Mesendoderm (in vitro differentiated cells): Measurements from ENCODE around the gene PFKFB4.

ENCODE experiments used
- DNase-seq: peaks from one replicate; pipeline ENCODE4 v3.0.0; 2013
- H2AK5ac ChIP-seq: 2 replicates; pipeline ENCODE4 v1.6.1; 2013; ENCODE audit warnings: low read length, inconsistent platforms
- H2BK120ac ChIP-seq: 2 replicates; pipeline ENCODE4 v1.6.1; 2013; ENCODE audit warnings: low read depth, mild to moderate bottlenecking, low read length, moderate library complexity, mixed read lengths
- H2BK15ac ChIP-seq: replicated peaks from 2 replicates; pipeline ENCODE4 v1.6.1; 2013; ENCODE audit warnings: low read depth, mild to moderate bottlenecking, moderate library complexity
- H2BK5ac ChIP-seq: 2 replicates; pipeline ENCODE4 v1.6.1; 2013; ENCODE audit warnings: low read length, inconsistent platforms
- H3K18ac ChIP-seq: 2 replicates; pipeline ENCODE4 v1.6.1; 2013; ENCODE audit warnings: mild to moderate bottlenecking, low read length, mixed read lengths
- H3K23ac ChIP-seq: one replicate; pipeline ENCODE4 v1.6.1; 2013; ENCODE audit warnings: low read length
- H3K27ac ChIP-seq: 2 replicates; pipeline ENCODE4 v1.5.1; 2013; ENCODE audit warnings: low read depth, mild to moderate bottlenecking, inconsistent platforms, low read length, moderate library complexity
- H3K27me3 ChIP-seq: 2 replicates; pipeline ENCODE4 v1.6.1; 2013; ENCODE audit warnings: low read length, control low read depth, mild to moderate bottlenecking, inconsistent platforms; ENCODE audit not compliant: insufficient read depth, poor library complexity
- H3K36me3 ChIP-seq: 2 replicates; pipeline ENCODE4 v1.6.1; 2013; ENCODE audit warnings: low read length, inconsistent platforms; ENCODE audit not compliant: control insufficient read depth, insufficient read depth
- H3K4ac ChIP-seq: one replicate; pipeline ENCODE4 v1.6.1; 2013; ENCODE audit warnings: low read depth, mild to moderate bottlenecking, low read length, moderate library complexity
- H3K4me1 ChIP-seq: 2 replicates; pipeline ENCODE4 v1.6.1; 2013; ENCODE audit warnings: low read depth, low read length, inconsistent platforms; ENCODE audit not compliant: control insufficient read depth
- H3K4me2 ChIP-seq: 2 replicates; pipeline ENCODE4 v1.6.1; 2013; ENCODE audit warnings: low read length
- H3K4me3 ChIP-seq: 2 replicates; pipeline ENCODE4 v1.5.1; 2013; ENCODE audit warnings: mild to moderate bottlenecking, low read length
- H3K56ac ChIP-seq: one replicate; pipeline ENCODE4 v1.6.1; 2013; ENCODE audit warnings: low read length
- H3K79me1 ChIP-seq: 2 replicates; pipeline ENCODE4 v1.6.1; 2013; ENCODE audit warnings: low read length, inconsistent platforms
- H3K79me2 ChIP-seq: 2 replicates; pipeline ENCODE4 v1.6.1; 2013; ENCODE audit warnings: mild to moderate bottlenecking, low read length; ENCODE audit not compliant: control insufficient read depth, insufficient read depth
- H3K9ac ChIP-seq: 2 replicates; pipeline ENCODE4 v1.6.1; 2013; ENCODE audit warnings: low read length, inconsistent platforms
- H4K5ac ChIP-seq: one replicate; pipeline ENCODE4 v1.6.1; 2013; ENCODE audit warnings: low read length
- H4K8ac ChIP-seq: one replicate; pipeline ENCODE4 v1.6.1; 2013; ENCODE audit warnings: low read depth, mild to moderate bottlenecking, control low read depth, low read length, moderate library complexity
- WGBS: extraction: QIAGEN DNeasy Blood & Tissue Kit; methylation state at CpG from one replicate; pipeline ENCODE4 v1.1.7; 2013; ENCODE audit warnings: low lambda C conversion rate, missing lambda C conversion rate; ENCODE audit not compliant: insufficient coverage; ENCODE audit errors: extremely low coverage; 5-methylcytosine and 5-hydroxymethylcytosine counted together

Gene PFKFB4

DNA sequence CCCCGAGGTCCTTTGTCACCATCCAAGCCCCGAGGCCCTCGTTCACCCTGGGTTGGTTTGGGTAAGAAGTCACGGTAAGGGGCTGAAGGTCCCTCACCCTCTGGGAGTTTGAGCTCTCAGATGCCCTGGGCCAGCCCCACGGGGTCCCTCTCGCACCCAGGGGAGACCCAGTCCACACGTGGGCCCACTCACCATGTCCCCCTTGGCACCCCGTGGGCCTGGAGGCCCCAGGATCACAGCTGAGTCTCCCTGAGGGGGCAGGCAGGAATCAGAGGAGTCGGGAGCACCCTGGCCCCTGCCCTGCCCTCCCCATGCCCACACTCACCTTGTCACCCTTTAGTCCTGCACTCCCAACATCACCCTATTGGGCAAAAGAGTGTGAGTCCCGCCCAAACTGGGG lies 12.8 kb upstream of the PFKFB4 start:
- Histone ChIP-seq H3K9ac (no peak overlapping the region), H2AK5ac (no peak overlapping the region), H3K18ac (no peak overlapping the region), H4K8ac (no peak overlapping the region), H3K23ac (no peak overlapping the region), H3K4ac (no peak overlapping the region), H2BK120ac (no peak overlapping the region), H3K4me2 (no peak overlapping the region), H3K79me2 (no peaks in the 10 kb centered on the region), H2BK5ac (no peak overlapping the region), H3K79me1 (no peaks in the 10 kb centered on the region), H2BK15ac (no peak overlapping the region), H3K4me3 (no peak overlapping the region), H3K27me3 (no peaks in the 10 kb centered on the region), H3K56ac (no peak overlapping the region), H3K27ac (no peak overlapping the region), H3K4me1 (no peaks in the 10 kb centered on the region), H4K5ac (no peak overlapping the region), H3K36me3 (no peaks in the 10 kb centered on the region)
- no peak for DNase-seq
- WGBS: no CpG with 5 or more reads among the region's 10 CpGs

DNA sequence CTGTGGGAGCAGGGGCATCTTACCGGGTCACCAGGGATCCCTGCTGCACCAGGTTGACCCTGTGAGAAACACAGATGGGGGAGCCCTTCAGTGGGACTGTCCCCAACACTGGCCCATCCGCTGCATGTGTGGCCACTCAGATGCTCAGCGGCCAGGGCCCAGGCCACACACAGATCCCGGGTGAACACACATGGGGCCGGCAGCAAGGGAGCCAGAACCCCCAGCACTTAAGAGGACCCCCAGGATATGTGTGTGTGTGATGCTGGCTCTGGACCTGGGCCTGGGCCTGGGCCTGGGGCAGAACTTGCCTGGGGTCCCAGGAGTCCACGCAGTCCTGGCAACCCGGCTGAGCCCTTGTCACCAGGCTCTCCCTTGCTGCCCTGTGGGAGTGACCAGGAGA lies 11.9 kb upstream of the PFKFB4 start:
- no peak overlapping the region for H4K5ac ChIP-seq
- no peak for DNase-seq
- no CpG with 5 or more reads among the region's 7 CpGs for WGBS
- H3K36me3 ChIP-seq: no peaks in the 10 kb centered on the region
- no peak overlapping the region for H3K27ac ChIP-seq
- no peak overlapping the region for H2BK120ac ChIP-seq
- H4K8ac ChIP-seq: no peak overlapping the region
- H3K79me1 ChIP-seq: no peaks in the 10 kb centered on the region
- H3K4me1 ChIP-seq: no peaks in the 10 kb centered on the region
- H3K4me3 ChIP-seq: no peak overlapping the region
- H3K18ac ChIP-seq: no peak overlapping the region
- no peak overlapping the region for H2AK5ac ChIP-seq
- H3K79me2 ChIP-seq: no peaks in the 10 kb centered on the region
- H3K27me3 ChIP-seq: no peaks in the 10 kb centered on the region
- no peak overlapping the region for H3K9ac ChIP-seq
- no peak overlapping the region for H3K4ac ChIP-seq
- H3K23ac ChIP-seq: no peak overlapping the region
- H3K4me2 ChIP-seq: no peak overlapping the region
- no peak overlapping the region for H3K56ac ChIP-seq
- no peak overlapping the region for H2BK15ac ChIP-seq
- no peak overlapping the region for H2BK5ac ChIP-seq

DNA sequence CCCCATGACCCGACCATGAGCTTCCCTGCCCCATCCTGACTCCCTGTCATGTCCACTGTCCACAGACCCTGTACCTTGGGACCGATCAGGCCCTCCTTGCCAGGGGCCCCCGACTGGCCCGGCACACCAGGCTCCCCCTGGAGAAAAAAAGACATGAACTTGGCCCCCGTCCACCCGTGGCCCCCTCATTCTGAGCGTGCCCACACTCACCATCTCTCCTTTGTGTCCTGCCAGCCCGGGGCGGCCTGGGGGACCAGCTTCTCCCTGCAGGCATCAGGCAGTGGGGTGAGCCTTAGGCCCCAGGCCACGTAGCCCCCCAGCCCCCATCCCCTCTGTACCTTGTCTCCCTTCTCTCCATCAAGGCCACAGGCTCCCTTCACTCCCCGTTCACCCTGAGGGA lies 10.9 kb upstream of the PFKFB4 start:
- Histone ChIP-seq H3K36me3 (no peaks in the 10 kb centered on the region), H2BK15ac (no peak overlapping the region), H3K23ac (no peak overlapping the region), H2BK120ac (no peak overlapping the region), H2BK5ac (no peak overlapping the region), H3K4me3 (no peak overlapping the region), H3K27ac (no peak overlapping the region), H3K9ac (no peak overlapping the region), H4K5ac (no peak overlapping the region), H3K18ac (no peak overlapping the region), H4K8ac (no peak overlapping the region), H3K4ac (no peak overlapping the region), H3K79me2 (no peaks in the 10 kb centered on the region), H3K4me2 (no peak overlapping the region), H3K79me1 (no peaks in the 10 kb centered on the region), H3K4me1 (no peaks in the 10 kb centered on the region), H3K56ac (no peak overlapping the region), H2AK5ac (no peak overlapping the region), H3K27me3 (no peaks in the 10 kb centered on the region)
- DNase-seq: no peak
- no CpG with 5 or more reads among the region's 11 CpGs for WGBS

DNA sequence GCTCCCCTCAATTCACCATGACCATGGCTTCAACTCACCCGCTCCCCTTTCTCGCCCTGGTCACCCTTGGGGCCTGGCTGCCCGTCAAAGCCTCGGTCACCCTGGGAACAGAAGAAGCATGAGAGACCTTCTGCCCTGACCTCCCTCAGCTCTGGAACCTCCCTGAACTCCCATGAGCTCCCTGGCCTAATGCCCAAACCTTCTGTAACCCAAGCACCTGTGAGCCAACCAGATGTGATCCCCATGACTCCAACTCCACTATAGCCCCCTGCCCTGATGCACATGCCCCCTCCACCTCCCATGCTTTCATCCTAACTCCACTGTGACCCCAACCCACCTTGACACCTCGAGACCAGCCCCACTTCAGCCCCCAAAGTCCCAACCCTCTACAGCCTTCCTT lies 10.5 kb upstream of the PFKFB4 start:
- H3K27me3 ChIP-seq: no peaks in the 10 kb centered on the region
- no peak overlapping the region for H3K9ac ChIP-seq
- H3K4me3 ChIP-seq: no peak overlapping the region
- H3K79me2 ChIP-seq: no peaks in the 10 kb centered on the region
- H3K23ac ChIP-seq: no peak overlapping the region
- H3K27ac ChIP-seq: no peak overlapping the region
- no peak overlapping the region for H3K4ac ChIP-seq
- H4K8ac ChIP-seq: no peak overlapping the region
- no CpG with 5 or more reads among the region's 5 CpGs for WGBS
- no peaks in the 10 kb centered on the region for H3K79me1 ChIP-seq
- H3K36me3 ChIP-seq: no peaks in the 10 kb centered on the region
- no peak overlapping the region for H2BK5ac ChIP-seq
- no peak for DNase-seq
- no peak overlapping the region for H2BK15ac ChIP-seq
- H2AK5ac ChIP-seq: no peak overlapping the region
- H4K5ac ChIP-seq: no peak overlapping the region
- no peak overlapping the region for H3K18ac ChIP-seq
- H3K4me1 ChIP-seq: no peaks in the 10 kb centered on the region
- no peak overlapping the region for H2BK120ac ChIP-seq
- H3K4me2 ChIP-seq: no peak overlapping the region
- H3K56ac ChIP-seq: no peak overlapping the region

DNA sequence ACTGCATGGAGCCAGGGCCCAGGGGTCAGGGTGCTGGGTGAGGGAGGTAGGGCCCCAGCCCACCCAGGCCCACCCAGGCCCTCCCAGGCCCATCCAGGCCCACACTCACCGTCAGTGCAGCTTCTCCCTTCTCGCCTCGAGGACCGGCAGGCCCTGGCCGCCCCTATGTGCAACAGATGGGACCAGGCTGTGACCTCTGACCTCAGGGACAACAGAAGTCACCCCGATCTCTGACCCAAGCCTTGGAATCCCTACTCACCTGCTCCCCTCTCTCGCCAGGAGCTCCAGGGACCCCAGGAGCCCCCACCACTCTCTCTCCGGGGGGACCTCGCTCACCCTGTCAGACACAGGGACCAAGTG lies 9.8 kb upstream of the PFKFB4 start:
- H3K27ac ChIP-seq: no peak overlapping the region
- H3K36me3 ChIP-seq: no peaks in the 10 kb centered on the region
- no peak overlapping the region for H3K23ac ChIP-seq
- no peaks in the 10 kb centered on the region for H3K4me1 ChIP-seq
- H3K79me2 ChIP-seq: no peaks in the 10 kb centered on the region
- no peaks in the 10 kb centered on the region for H3K79me1 ChIP-seq
- DNase-seq: no peak
- H4K5ac ChIP-seq: no peak overlapping the region
- H3K18ac ChIP-seq: no peak overlapping the region
- no peaks in the 10 kb centered on the region for H3K27me3 ChIP-seq
- H4K8ac ChIP-seq: no peak overlapping the region
- H3K9ac ChIP-seq: no peak overlapping the region
- WGBS: no CpG with 5 or more reads among the region's 9 CpGs
- no peak overlapping the region for H3K56ac ChIP-seq
- no peak overlapping the region for H3K4ac ChIP-seq
- no peak overlapping the region for H3K4me3 ChIP-seq
- no peak overlapping the region for H3K4me2 ChIP-seq
- no peak overlapping the region for H2BK15ac ChIP-seq
- no peak overlapping the region for H2AK5ac ChIP-seq
- H2BK5ac ChIP-seq: no peak overlapping the region
- H2BK120ac ChIP-seq: no peak overlapping the region

DNA sequence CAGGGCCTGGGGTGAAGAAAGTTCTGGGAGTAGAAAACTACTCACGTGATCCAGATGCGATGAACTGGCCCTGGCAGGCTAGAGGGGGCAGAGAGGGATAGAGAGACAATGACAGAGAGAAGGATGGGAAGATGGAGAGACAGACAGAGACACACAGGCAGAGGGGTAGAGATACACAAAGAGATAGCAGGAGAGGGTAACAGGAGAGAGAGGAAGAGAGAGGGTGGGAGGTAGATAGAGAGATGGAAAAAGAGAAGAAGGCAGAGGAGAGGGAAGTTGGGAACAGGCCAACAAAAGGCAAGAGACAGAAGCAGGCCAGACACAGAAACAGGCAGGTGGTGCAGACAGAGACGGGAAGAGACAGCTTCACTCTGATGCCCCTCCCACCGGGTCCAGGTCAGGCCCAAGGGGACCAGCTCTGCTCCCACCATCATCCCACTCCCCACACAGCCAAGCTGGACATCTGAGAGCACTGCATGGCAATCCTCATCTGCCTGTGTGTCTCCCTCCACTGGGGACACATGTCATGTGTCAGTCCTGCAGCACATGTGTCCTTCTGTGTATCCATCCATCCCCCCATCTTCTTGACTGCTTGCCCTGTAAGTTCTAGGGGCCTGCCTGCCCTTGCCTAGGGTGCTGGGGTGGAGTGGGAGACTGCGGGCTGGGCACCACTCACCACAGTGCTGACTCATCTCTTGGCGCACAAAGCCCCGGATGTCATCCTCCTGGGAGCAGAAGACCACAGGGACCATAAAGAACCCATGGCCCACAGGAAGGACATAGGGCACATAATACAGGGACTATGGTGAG lies 9.2 kb upstream of the PFKFB4 start:
- no peak overlapping the region for H2BK120ac ChIP-seq
- H3K27me3 ChIP-seq: no peaks in the 10 kb centered on the region
- H3K23ac ChIP-seq: no peak overlapping the region
- H3K79me1 ChIP-seq: no peaks in the 10 kb centered on the region
- H3K4ac ChIP-seq: no peak overlapping the region
- H3K4me2 ChIP-seq: no peak overlapping the region
- DNase-seq: no peak
- no CpG with 5 or more reads among the region's 7 CpGs for WGBS
- no peak overlapping the region for H3K27ac ChIP-seq
- no peak overlapping the region for H3K4me3 ChIP-seq
- no peak overlapping the region for H4K5ac ChIP-seq
- H3K56ac ChIP-seq: no peak overlapping the region
- no peaks in the 10 kb centered on the region for H3K36me3 ChIP-seq
- no peaks in the 10 kb centered on the region for H3K79me2 ChIP-seq
- no peak overlapping the region for H2BK5ac ChIP-seq
- H3K9ac ChIP-seq: no peak overlapping the region
- no peak overlapping the region for H2BK15ac ChIP-seq
- no peak overlapping the region for H2AK5ac ChIP-seq
- H3K4me1 ChIP-seq: no peaks in the 10 kb centered on the region
- no peak overlapping the region for H4K8ac ChIP-seq
- H3K18ac ChIP-seq: no peak overlapping the region
